ENCODE measurements around the gene ABCA5. TPM values are rescaled to one million over a fixed set of nuclear protein-coding genes. Genes with fewer than 3 reads are reported as not detected.

The ABCA5 gene
- total RNA-seq, 4 donors from 2014 or later: 62.8 to 228 (median 123) TPM

- DNase-seq (no peak), ATAC-seq (peak; percentile 24 to 25)
- in situ Hi-C loops (cut with MboI; ENCODE audit: low sequenced_read_pairs in 4 of 4): loop anchor here in 2 of 4 donors (25.0 kb wide), 2 partner anchors 792 to 817 kb away; partner anchors contain the start of gene KCNJ2 (in 1 of the 2)
- H3K4me3 ChIP-seq: no peak overlapping the region
- H3K27ac ChIP-seq: peak overlapping the region; percentile 86 to 97 (median 90)
- no peaks in the 10 kb centered on the region for H3K36me3 ChIP-seq
- peaks cover 50 to 64% of the 10 kb centered on the region in 2 donors for H3K4me1 ChIP-seq
- intact Hi-C loops (cut with DNase I; ENCODE audit: low total_unique reads): no loop called here
- peak in 1 of 2 donors; percentile 58 for TF ChIP-seq POLR2A (IDR thresholded peaks at IDR 0.05)
- TF ChIP-seq, protein P1, sequence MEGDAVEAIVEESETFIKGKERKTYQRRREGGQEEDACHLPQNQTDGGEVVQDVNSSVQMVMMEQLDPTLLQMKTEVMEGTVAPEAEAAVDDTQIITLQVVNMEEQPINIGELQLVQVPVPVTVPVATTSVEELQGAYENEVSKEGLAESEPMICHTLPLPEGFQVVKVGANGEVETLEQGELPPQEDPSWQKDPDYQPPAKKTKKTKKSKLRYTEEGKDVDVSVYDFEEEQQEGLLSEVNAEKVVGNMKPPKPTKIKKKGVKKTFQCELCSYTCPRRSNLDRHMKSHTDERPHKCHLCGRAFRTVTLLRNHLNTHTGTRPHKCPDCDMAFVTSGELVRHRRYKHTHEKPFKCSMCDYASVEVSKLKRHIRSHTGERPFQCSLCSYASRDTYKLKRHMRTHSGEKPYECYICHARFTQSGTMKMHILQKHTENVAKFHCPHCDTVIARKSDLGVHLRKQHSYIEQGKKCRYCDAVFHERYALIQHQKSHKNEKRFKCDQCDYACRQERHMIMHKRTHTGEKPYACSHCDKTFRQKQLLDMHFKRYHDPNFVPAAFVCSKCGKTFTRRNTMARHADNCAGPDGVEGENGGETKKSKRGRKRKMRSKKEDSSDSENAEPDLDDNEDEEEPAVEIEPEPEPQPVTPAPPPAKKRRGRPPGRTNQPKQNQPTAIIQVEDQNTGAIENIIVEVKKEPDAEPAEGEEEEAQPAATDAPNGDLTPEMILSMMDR (IDR thresholded peaks at IDR 0.05 in 4 of 5, conservative IDR thresholded peaks at IDR 0.05 in 1 of 5): no peak
- H3K27me3 ChIP-seq: no peaks in the 10 kb centered on the region
- H3K9me3 ChIP-seq: no peaks in the 10 kb centered on the region
Measured at GRCh38 chr17:69344939-69345338, 18.0 kb upstream of the ABCA5 start.

GRCh38 chr17:69342896-69343644 is 16.1 kb upstream of the ABCA5 start:
- no peaks in the 10 kb centered on the region for H3K27me3 ChIP-seq
- in situ Hi-C loops (cut with MboI; ENCODE audit: low sequenced_read_pairs in 4 of 4) (loop anchor here in 2 of 4 donors (25.0 kb wide), 2 partner anchors 794 to 819 kb away; partner anchors contain the start of gene KCNJ2 (in 1 of the 2)), intact Hi-C loops (cut with DNase I; ENCODE audit: low total_unique reads) (no loop called here)
- no peak overlapping the region for H3K4me3 ChIP-seq
- peaks cover 39 to 63% of the 10 kb centered on the region in 2 donors for H3K4me1 ChIP-seq
- no peaks in the 10 kb centered on the region for H3K36me3 ChIP-seq
- ATAC-seq (peak; percentile 87 to 90), DNase-seq (peak; percentile 58 to 84)
- no peaks in the 10 kb centered on the region for H3K9me3 ChIP-seq
- H3K27ac ChIP-seq: peak overlapping the region; percentile 86 to 97 (median 90)
- TF ChIP-seq POLR2A (IDR thresholded peaks at IDR 0.05): peak in 1 of 2 donors; percentile 58
- TF ChIP-seq, protein P1 (IDR thresholded peaks at IDR 0.05 in 4 of 5, conservative IDR thresholded peaks at IDR 0.05 in 1 of 5): no peak

GRCh38 chr17:69339937-69340336 is 13.0 kb upstream of the ABCA5 start:
- TF ChIP-seq, protein P1 (IDR thresholded peaks at IDR 0.05 in 4 of 5, conservative IDR thresholded peaks at IDR 0.05 in 1 of 5): no peak
- TF ChIP-seq POLR2A (IDR thresholded peaks at IDR 0.05): peak in 1 of 2 donors; percentile 38
- no peaks in the 10 kb centered on the region for H3K9me3 ChIP-seq
- H3K27me3 ChIP-seq: no peaks in the 10 kb centered on the region
- H3K27ac ChIP-seq: peak overlapping the region; percentile 86 to 97 (median 90)
- ATAC-seq (peak; percentile 70 to 81), DNase-seq (peak; percentile 56 to 80)
- in situ Hi-C loops (cut with MboI; ENCODE audit: low sequenced_read_pairs in 4 of 4) (loop anchor here (5.0 to 25.0 kb wide), 4 partner anchors 182 to 822 kb away; partner anchors contain the start of gene KCNJ2 (in 1 of the 4)), intact Hi-C loops (cut with DNase I; ENCODE audit: low total_unique reads) (loop anchor here (5.0 kb wide), 2 partner anchors 162 to 832 kb away; no protein-coding TSS in a partner anchor)
- peaks cover 26 to 55% of the 10 kb centered on the region in 2 donors for H3K4me1 ChIP-seq
- H3K4me3 ChIP-seq: no peak overlapping the region
- no peaks in the 10 kb centered on the region for H3K36me3 ChIP-seq

DNA sequence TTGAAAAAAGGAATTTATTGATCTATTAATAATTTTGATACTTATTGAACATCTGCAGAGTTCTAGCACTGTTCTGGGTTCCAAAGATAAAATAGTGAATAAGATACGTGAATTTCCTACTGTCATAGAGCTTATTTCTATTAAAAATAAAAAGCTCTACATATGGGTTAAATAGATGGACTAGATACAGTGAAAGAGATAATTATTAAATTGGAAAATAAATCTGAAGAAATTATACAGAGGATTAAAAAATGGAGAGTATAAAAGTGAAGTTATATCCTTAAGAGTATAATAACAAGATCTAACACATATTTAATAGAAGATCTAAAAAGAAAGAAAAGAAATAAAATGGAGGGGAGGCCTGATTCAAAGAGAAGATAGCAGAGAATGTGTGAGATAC is 10.1 kb upstream of the ABCA5 start:
- DNase-seq (no peak), ATAC-seq (no peak)
- Histone ChIP-seq H3K4me1 (peaks cover 7 to 36% of the 10 kb centered on the region in 2 donors), H3K27me3 (no peaks in the 10 kb centered on the region), H3K9me3 (no peaks in the 10 kb centered on the region), H3K27ac (peak overlapping the region in 3 of 4 donors; percentile 89 to 97 (median 90)), H3K36me3 (no peaks in the 10 kb centered on the region), H3K4me3 (no peak overlapping the region)
- intact Hi-C loops (cut with DNase I; ENCODE audit: low total_unique reads): loop anchor here (5.0 kb wide), 2 partner anchors 165 to 835 kb away; no protein-coding TSS in a partner anchor
- TF ChIP-seq, protein P1 (IDR thresholded peaks at IDR 0.05 in 4 of 5, conservative IDR thresholded peaks at IDR 0.05 in 1 of 5): no peak
- TF ChIP-seq POLR2A (IDR thresholded peaks at IDR 0.05): no peak
- in situ Hi-C loops (cut with MboI; ENCODE audit: low sequenced_read_pairs in 4 of 4): loop anchor here (5.0 to 25.0 kb wide), 4 partner anchors 185 to 825 kb away; partner anchors contain the start of gene KCNJ2 (in 1 of the 4)

Data from gastrocnemius medialis (tissue), 4 donors.